Measurements from ENCODE around the gene CBX6.

GRCh38 chr22:38891256-38891655, 19.2 kb upstream of the CBX6 start:
- TF ChIP-seq EZH2 (IDR thresholded peaks at IDR 0.05; ENCODE audit: insufficient read depth, poor library complexity, severe bottlenecking) = no peak
- no peak for TF ChIP-seq EZH2phosphoT487 (IDR thresholded peaks at IDR 0.05; ENCODE audit: insufficient read depth, low read depth)
